HG02970 (cell line): Measurements from ENCODE around the gene MS4A1.
"Not testable (repeated sequence)": the region's sequence is repeated elsewhere in the genome, so short reads cannot be mapped to it uniquely, and the experiment has no call there.

Experiments used
- ATAC-seq: cut with Tn5 transposase; IDR thresholded peaks from one replicate; pipeline ENCODE4 v1.9.1; 2021; ENCODE audit warnings: mild to moderate bottlenecking, moderate library complexity, moderate number of reproducible peaks; ENCODE audit not compliant: unreplicated experiment, low FRiP score

The MS4A1 gene

DNA sequence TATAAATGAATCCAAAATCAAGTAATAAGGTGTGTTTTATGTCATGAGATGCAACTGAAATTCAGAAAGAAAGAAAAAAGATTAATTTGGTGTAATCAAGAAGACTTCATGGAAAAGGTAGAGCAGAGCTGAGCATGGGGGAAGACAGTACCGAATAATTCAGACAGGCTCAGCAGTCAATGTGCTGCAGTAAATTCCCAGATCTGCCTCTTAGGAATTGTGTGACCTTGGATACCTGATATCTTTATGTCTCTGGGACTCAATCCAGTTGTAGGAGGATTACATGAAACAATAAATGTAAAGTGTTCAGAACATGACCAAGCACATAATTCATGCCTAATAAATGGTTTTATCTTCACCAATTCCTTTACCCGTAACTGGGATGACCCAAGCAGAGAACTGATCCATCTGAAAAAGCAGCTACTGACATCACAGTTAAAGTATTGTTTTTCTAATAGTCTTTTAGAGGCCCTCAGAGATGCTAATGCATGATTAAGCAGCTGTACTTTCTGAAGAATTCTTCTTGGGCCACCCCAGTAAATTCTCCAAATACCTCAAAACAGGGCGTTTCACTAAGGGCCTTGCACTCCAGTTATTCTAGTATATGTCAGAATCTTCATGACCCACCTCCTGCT, 44.7 kb downstream of the MS4A1 start:
- no peak for ATAC-seq

DNA sequence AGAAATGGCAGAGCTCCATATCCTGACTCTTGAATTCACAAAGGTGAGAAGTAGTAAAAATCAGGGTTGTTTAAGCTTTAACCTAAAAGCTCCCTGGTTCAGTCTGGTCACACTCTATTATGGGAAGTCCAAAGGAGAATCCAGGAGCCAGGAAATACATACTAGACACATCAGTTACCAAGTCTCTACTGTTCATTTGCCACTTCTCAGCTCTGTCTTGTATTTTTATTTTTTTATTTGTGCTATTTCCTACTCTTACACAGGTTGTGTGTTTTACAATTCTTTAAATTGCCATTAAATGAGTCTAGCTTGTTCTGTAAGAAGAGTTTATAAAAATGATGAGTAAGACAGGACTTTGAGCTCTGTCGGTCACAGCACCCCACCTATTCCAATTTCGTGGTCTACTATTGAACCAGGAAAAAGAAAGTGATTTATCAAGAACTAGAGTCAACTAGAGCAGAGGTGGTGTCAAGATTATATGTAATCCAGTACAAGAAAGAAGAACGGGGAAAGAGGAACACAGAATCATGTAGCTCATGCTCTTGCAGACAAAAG, 46.7 kb downstream of the MS4A1 start:
- ATAC-seq: no peak

DNA sequence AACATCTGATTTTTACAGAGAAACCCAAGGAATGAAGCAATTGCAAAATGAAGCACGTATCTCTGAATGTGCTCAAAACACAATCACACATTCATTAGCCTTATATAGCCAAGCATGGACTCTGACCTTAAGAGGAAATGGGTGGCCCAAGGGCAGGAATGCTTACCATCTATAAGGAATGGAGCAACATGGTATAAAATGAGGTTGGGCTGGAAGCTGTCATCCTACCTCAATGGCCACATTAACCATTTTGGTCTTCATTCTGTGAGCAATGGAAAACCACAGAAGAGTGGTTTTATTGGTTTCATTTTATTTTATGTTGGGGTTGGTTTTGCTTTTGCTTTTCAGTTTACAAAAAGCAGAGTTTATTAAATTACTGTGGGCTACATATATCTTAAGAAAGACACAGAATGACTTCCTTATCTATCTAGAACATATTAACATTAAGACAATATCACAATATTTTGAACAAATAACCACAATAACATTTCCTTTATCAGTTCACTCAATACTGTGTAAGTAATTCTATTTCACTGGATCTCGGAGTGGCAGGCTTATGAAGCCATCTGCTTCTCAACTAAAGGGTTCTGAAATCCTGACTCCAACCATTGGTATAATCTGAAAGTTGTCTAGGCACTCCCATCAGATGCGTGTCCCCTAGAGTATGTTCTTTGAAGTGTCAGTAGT, 48.7 kb downstream of the MS4A1 start:
- no peak for ATAC-seq

DNA sequence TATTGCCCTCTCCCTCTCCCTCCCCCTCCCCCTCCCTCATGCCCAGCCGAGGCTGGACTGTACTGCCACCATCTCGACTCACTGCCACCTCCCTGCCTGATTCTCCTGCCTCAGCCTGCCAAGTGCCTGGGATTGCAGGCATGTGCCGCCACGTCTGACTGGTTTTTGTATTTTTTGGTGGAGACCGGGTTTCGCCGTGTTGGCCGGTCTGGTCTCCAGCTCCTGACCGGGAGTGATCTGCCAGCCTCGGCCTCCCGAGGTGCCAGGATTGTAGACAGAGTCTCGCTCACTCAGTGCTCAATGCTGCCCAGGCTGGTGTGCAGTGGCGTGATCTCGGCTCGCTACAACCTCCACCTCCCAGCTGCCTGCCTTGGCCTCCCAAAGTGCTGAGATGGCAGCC, 54.0 kb downstream of the MS4A1 start:
- not testable (repeated sequence) for ATAC-seq

DNA sequence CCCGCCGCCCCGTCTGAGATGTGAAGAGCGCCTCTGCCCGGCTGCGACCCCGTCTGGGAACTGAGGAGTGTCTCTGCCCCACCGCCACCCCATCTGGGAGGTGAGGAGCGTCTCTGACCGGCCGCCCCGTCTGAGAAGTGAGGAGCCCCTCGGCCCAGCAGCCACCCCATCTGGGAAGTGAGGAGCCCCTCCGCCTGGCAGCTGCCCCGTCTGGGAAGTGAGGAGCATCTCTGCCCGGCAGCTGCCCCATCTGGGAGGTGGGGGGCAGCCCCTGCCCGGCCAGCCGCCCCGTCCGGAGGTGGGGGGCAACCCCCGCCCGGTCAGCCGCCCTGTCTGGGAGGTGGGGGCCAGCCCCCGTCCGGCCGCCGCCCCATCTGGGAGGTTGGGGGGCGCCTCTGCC, 54.6 kb downstream of the MS4A1 start:
- not testable (repeated sequence) for ATAC-seq

DNA sequence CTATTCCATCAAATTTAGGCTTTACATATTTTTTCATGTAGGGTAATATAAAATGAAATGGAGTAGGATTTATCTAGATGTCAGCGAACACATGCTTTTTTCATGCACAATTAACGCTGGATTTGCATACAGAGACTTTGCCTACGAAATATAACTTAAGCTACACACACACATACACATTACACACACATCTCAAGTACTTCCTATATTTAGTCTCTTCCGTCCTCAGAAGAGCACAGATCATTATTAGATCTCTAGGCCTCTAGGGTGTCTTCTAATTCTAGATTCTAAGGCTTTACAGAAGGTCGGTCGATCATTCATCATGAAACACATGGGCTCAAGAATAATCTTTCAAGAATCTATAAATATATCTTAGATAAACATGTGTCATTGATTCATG, 55.7 kb downstream of the MS4A1 start:
- no peak for ATAC-seq

DNA sequence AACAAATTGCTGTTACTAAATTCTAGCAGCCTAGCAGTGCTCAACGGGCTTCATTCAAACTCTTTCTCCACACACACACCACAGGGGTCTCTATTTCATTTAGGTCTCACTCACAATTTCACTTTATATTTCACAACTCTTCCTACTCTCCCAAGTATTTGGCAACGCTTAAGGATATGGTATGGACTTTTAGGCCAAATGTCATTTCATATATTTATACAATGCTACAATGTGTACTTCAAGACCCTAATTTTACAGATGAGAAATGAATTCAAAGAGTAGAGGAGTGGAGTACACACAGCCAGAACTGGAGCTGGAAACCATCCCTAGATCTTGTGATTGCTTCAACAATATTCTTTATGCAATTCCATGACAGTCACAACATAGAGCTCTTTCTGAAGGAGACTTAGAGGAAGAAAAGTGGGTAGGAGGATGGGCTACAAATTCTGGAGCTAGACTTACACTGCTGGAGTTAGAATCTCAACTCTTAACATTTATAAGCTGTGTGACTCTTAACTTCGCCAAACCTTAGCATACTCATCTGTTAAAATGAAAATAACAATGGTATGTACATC, 57.1 kb downstream of the MS4A1 start:
- ATAC-seq: no peak

DNA sequence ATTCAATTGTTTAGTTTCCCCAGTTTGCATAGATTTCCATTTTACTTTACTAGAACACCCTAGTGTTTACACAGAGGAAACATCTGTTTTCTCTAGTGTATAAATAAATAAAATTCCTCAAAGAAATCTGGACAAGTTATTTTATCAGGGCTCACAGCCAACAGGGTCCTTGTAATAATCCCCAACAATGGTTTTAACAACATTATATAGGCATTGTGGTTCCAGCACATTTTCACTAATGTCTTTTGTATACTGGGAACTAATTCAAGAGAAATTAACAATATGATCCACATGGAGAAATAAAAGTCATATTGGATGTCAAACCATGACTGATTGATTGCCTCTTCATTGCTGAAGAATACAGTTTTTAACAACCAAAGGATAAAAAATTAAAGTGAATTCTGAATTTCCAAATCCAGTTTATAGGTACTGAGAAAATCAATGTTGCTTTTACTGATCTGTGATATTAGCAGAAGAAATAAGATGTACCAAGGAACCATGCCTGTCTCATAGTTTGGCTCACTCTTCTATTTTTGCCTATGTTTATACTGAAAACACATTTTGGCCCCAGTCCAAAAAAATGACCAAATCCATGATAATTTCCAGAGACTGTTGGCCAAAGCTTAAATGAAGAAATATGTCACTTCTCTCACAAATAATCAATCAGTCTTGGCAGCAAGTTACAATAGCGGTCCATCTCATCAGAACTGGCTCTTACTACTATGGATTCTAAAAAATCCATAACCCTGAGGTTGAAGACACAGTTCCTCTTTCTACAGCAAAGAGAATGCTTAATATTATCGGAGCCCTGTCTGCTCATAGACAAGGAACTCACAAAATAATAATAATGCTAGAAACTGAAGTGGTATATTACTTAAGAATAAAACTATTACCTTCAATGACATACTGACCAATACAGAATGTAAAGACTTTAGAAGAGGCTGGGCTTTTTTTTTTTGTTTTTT, 58.1 kb downstream of the MS4A1 start:
- ATAC-seq: no peak

DNA sequence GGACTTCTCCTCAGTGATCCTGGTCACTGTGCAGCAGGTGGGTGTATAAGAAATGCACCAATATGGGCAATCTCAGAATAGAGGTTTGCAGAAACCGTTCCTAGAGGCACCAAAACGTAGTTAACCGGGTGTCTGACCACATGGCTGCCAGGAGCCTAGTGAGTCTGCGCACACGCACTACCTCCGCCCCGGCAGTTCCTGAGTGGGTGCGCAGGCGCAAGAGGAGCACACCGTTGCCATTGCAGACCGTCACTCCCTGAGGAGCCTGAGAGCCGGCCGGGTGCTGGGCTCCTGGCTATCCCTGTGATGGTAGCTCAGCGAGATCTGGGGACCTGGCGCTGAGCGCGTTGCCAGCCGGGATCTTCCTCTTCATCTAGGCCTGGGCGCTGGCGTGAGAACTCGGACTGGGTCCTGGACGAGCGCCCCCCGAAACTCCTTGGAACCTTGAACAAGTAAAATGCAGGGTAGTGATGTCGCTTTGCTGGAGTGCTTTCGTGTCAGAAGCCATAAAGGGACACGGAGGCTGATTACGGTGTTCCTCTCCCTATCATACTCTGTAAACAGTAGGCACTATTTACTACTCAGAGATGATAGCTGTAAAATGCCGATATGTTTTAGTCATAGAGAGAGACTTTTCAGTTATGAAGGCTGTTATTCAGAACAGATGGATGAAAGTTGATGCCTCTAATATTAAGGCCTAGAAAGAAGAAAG, 59.7 kb downstream of the MS4A1 start, which contains the start of gene MS4A13:
Gene MS4A13 (plus strand): TSS at position 249 of the 712 bp plus-strand sequence. CDS start 2,692 bp downstream, outside the sequence.
- no peak for ATAC-seq
